GM18498 (cell line): ENCODE data around the gene SLC1A2.

ENCODE experiments used
- ATAC-seq: cut with Tn5 transposase; IDR thresholded peaks from one replicate; pipeline ENCODE4 v1.9.1; 2021; ENCODE audit warnings: mild to moderate bottlenecking, moderate library complexity; ENCODE audit not compliant: unreplicated experiment

The SLC1A2 gene

DNA sequence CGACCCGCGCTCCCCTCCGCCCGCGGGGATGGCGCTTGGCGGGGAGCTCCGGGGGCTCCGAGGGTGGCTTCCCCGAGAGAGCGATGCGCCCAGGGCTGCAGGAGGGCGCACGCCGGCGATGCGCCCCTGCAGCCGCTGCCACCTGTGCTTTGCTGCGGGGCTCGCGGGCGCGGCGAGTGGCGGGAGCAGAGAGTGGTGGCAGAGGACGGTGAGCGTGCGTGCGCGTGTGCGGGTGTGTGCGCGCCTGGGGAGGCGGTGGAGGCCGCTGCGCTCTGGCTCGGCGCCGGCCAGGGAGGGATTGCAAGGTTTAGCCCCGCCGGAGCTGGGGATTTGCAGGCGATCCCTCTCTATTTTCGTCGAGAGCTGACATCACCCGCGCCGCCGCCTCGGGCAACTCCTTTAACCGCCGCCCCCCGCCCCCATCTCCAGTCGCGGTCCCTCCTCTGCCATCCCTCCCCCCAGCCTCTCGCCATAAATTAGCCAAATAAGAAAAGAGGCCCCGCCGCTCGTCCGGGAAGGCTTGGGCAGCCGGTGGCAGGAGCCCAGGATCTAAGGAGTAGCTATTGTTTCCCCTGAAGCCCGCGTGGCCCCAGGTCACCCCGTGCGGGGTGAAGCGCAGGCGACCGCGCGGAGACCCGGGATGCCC lies at the start of gene SLC1A2:
SLC1A2 (minus strand) TSS at position 375 of the 646 bp plus-strand sequence. CDS start 592 bp downstream, outside the sequence.
- ATAC-seq = no peak

DNA sequence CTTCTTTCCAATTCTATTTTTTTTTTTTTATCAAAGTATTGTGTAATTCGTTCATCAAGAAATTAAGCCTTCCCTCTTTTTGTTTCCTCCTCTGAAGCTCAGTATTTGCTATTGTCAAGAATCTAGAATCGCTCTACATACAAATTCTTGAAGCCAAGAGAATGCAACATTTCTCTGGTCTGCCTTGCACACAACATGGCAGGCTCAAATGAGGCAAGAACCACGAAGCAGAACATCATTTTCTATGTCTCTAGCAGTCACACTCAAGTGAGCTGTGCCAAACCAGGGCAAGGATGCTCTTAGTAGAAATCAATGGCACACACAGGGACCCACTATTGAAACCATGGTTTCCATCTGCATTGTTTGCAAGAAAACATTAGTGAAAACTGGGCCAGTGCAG lies 46.7 kb upstream of the SLC1A2 start:
- ATAC-seq = no peak

DNA sequence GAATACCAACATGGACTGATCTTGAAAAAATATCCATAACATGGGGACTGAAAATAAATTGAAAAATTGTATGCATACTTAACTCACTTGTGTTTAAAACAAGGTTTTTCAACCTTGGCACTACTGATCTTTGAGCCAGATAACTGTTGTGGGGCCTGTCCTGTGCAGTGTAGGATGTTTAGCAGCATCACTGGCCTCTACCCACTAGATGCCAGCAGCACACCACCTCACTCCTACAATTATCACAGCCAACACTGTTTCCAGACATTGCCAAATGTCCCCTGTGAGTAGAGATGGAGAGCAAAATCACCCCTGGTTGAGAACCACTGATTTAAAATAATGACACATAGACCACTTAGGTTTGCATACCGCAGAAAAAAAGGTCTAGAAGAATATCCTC lies 45.0 kb upstream of the SLC1A2 start:
- ATAC-seq = no peak

DNA sequence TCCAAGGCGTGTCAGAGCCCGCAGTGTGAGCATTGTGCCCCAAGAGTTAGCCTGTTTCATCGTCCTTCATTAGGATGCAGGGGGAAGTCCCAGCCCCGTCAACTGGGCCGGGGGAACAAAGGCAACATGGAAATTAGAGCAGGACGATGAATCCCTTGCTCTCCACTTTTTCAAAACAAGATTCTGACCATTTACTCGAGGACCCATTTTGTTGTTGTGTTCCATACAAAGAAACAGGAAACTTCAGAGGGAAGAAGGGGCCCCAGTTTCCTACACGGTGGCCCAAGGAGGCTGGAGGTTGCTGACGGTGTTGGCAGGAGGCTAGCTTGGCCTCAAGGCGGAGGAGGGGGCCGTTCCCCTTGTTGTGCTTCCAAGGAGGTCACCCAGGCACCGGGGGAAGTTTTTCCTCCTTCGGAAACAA lies 44.0 kb upstream of the SLC1A2 start:
- no peak for ATAC-seq

DNA sequence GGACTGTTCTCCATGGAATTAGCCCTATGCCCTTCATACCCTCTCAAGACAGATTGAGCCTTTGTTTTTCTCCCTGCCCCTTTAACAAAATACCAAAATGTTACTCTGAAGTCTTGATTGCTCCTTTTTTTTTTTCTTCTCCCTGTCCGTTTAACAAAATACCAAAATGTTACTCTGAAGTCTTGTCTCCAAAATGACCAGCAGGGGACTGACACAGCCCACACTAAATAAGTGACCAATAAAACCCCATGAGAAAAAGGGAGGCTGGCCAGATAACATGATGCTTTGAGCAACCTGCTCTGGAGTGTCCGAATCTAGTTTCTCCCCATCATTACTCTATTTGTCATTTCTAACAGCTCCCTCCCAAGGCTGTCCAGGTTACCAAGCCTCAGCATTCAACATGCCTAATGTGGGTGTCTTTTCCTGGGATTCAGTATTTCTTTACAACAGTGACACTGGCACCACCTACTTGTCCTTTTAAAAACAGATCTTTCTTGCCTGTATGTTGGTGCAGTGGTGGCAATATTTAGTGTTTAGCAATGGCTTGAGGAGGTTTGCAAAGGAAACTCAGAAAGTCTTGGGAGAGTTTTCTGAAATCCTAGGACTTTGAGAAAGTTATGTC lies 42.7 kb upstream of the SLC1A2 start:
- no peak for ATAC-seq

DNA sequence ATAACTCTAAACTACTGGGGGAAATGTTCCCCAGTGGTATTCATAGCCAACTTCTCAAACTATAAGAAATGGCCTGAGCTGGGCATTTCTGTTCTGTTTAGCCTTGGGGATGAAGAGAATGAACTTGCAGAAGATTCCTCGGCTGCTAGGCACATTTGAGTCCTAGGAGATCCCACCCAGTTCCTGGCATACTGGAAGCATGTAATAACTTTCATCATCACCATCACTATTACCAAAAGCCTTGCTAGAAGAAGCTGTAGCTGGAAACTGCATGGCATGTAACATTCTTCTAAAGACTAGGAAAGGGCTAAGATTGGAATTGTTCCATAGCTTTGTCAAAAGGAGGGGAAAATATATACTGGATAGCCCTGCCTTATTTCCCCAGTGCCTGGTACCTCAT lies 40.1 kb upstream of the SLC1A2 start:
- ATAC-seq = no peak

DNA sequence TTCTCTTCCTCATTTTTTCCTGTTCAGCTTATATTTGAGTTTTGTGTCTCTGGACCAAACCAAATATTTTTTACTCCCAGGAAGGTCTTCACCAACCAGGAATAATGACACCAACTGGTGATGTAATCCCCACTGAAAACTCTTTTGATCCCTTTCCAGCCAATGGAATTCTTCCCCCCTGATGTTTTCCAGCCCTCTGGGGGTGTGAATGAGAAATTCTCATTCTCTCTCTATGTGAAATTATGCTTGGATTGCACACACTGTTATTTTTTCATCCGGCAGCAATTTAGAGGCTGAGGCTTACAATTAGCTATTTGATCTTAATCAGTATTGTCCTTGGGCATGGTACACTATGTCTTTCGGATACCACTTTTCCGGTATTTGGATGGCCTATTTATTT lies 39.5 kb upstream of the SLC1A2 start:
- ATAC-seq = no peak

DNA sequence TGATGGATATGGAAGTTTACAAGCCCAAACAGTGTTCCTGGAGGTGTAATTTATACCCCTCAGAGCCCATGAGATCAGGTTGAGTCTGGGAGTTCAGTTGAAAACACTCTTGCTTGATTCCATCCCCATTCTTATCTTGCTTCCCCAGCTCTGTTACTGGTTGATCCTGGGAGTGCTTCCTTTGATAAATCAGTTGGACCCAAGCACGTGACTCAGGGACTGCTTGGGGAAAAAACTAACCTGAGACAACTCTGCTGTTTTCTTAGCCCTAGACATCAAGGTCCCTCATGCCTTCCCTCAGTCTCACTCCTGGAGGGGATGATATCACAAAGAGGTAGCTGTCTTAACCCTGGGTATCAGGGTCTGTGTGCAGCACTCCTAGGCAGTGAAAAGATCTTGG lies 35.0 kb upstream of the SLC1A2 start:
- no peak for ATAC-seq

DNA sequence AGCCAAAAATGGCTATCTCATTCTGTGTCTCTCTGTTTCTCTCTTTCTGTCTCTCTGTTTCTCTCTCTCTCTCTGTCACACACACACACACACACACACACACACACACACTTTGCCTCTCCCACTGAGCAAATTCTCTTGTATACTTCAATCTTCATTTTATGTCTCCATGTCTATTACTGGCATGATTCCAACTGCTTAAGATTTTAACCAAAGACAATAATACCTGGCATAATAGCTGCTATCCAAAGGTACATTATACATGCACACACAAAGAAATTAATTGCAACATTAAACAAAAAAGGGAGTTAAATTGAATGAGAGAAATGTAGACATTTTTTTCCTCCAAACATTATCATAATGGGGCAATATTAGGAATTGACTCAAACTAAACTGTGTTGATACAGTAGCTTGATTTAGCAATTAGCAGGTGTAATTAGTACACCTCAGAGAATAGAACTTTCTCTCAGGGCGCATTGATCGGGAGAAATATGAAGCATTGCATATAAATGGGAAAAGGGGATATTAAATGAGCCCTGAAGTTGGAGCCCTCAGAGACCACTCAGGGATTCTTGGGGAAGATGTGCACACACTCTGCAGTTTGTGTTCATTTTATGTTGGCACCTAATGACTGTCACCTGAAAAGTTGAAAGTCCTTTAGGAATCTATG lies 17.4 kb upstream of the SLC1A2 start:
- ATAC-seq = no peak

DNA sequence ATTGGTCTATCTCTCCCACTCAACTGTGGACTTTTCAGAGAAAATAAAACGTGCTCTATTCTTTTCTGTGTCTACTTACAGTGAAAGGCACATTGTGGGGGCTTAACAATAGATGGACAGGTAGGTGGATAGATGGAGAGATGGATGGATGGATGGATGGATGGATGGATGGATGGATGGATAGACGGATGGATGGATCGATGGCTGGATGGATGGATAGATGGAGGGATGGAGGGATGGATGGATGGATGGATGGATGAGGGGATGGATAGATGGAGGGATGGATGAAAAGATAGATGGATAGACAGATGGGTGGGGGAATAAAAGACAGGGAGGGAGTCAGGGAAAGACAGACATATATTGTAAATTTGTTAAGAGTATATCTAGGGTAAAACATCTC lies 14.2 kb upstream of the SLC1A2 start:
- no peak for ATAC-seq

DNA sequence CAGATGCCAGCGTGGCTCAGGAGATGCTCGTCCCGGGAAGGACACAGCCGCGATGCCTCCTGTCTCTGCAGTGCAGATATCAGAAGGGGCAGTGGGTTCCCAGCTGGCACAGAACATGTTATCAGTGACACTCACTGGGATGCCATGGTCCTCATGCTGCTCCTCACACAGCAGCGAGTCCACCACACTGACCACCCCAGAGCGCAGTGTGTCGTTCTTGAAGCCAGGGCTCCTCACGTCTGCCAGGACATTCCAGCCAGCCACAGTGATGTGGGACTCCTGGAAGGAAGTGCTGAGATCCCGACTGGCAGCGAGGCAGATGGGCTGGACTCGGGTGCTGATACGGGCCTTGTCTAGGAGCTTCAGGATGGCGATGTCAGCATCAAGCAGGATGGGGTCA lies 13.1 kb upstream of the SLC1A2 start:
- no peak for ATAC-seq

DNA sequence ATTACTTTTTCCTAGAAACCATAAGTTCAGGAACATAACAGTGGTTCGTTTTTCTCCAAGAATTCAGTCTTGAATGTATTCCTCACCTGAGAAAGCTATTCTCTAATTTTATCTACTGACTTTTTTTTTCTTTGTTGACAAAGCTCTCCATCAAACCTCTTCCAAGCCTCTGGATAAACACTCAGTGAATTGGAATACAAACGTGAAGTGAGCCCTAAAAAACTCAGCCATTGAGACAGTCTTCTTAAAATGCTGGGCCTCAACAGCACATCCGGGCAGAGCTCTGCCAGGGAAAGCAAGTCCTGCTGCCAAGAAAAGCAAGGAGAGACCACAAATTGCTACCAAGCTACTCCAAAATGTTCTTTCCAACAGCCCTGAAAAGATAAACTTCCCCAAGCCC lies 7.7 kb upstream of the SLC1A2 start:
- ATAC-seq = no peak

DNA sequence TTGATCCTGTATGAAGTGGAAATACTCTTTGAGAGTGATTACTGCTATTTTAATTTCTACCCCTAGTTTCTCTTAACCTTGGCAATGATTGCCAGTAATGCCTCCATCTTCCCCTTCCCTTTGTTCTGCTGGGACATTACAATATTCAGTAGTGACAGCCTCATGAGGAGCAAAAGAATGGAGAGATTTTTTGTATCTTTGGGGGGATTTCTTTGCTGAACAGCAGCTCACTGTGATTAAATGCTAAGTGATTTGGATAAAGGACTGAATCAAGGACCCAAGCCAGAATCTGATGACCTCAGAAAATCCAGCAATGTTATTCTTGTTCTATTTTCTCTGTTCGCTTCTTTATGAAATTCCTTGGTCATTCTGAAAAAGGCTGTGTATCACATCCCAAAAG lies 7.0 kb upstream of the SLC1A2 start:
- ATAC-seq = no peak

DNA sequence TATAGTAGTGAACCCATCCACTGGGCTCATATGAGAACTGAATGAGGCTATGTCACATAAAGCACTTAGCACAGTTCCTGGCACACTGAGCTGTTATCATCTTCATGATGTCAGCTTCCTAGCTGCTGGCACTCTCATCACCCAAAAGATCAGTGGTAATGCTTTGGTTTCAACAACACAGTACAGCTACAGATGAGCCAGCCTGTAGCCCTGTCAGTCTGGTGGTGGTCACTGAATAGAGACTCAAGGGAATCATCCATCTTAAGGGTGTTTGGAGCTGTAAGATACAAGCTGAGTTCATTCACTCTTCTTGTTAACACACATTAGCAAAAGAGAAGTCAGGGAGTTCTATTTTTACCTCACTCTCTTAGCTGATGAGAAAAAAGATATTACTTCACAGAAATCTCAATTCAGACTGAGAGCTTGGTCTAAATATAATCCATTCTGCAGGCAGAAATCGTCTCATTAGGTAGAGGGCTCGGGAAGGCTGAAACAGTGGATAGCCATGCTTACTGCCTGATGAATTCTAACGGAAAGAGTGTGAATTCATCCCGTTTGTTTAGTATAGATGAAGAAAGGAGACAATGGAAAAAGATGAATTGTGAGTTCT lies 6.3 kb upstream of the SLC1A2 start:
- no peak for ATAC-seq

DNA sequence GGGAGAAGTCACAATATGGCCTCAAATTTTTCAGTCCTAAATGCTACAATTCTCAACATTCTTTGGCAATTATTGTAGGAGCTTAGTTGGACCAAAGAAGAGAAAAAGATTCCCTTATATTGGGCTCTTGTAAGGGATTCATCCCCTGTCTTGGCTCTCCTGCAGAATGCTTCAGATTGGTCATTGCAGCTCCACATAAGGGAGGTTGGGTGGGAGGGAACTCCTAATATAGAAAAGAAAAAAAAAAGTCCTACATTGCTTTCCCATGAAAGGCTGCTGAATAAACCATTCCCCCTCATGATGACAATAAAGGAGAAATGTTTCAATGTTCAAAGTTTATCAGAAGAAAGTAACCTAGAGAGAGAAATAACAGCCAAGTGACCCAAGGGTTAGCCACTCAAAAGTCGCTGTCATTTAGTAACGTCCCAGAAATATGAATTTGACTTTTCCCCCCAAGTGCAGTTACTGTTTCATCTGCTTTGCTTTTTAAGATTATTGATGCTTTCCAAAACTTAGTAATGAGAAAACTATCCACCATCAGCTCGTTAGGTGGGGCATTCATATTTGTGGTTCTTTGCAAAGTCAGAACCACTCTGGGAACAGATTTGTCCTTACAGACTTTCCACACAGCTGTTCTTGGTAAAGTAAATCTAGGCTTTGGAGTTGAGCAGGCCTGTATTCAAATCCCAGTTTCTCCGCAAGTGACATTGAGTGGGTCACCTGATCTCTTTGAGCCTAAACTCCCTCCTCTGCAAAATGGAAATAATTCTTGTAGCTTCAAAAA lies 5.0 kb upstream of the SLC1A2 start:
- ATAC-seq = no peak

DNA sequence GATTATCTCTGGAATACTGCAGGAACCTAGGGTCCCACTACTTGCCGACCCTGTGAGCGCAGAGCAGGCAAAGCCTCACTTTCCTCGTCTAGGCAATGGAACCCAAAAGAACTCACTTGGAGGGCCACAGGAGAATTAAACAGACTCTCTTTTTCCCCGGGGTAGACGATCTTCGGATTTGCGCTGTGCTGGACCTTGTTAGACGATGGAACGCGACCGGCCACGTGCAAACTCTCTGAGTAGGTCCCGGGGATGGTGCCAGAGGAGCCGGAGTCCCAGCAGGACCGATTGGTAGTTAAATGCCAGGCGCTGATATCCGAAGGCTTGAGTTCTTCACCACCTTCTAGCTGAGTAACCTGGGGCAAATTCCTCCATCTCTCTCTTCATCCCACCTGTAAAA lies 1.0 kb upstream of the SLC1A2 start:
- ATAC-seq = no peak

DNA sequence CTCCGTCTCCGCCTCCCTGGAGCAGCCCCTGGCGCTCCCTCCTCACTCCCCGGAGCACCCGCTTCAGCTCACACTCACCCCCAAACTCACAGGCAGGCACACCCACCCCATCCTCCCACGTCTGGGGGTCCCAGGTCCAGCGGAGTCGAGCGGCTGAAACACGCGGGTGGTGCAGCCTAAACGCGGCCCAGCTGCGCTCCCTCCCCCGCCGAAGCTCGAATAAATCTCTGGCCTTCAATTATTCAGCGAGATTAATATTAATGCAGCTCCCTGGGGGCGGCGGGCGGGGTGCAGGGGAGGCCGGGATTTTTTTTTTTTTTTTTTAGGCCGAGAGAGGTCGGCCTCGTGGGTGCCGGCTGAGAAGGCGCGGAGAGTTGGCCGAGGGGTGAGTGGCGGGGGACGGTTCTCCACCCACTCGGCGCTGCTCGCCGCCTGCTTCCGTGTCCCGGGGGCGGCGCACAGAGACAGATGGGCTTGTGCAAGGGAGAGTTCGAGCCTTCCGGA lies 524 bp upstream of the SLC1A2 start:
- no peak for ATAC-seq

DNA sequence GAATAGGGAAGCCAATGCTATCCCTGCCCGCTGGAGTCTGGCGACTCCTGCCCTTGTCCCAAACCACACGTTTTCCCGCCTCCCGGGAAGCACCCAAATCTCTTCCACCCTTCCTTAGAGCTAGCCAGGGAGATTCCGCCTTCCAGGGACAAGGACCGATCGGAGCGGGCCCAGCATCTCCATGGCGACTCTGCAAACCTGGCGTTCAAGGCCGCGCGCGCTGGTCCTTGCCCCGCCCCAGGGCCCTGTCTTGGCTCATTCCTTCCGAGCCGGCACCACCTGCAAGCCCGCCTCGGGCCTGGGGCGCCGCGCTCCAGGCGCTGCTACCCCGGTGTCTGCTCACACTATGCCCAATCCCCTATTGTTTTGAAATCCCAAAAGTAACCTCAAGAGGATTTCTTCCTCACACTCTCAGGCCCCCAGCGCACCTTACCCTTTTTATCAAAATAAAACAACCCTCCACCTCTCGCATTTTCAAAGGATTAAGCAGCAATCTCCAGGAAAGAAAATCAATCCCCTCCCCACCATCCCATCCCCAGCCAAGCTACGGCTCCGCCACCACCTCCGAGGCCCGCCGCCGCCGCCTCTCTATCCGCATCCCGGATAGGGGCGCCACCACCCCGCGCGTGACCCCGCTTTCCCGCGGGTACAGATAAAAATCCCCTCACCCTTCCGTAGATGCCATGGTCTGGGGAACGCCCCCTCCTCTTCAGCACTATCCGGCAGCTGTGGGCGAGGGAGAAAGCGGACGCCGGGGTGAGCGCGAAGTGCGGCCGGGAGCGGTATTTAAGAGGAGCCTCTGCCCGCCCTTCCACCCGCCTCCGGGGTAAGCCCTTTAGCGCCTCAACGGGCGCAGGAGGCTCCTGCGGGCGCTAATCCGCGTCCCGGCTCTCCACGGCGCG lies 825 bp downstream of the SLC1A2 start:
- no peak for ATAC-seq

DNA sequence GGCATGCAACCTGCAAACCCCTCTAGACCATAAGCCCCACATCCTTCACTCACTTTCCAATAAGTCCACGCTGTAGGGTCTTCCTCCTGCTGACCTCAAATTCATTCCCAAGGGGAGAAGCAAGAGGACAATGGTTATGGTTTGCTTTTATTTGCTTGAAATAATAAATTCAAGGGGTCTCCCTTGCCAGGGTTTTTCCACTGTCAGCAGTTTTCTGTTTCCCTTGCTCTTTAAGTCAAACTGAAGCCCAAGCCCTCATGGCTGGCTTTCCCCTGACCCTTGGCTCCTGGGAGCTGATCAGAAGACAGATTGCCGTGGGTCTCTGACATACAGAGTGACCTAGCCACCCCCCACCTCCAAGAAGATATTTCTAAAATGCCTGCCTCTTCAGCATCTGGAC lies 3.9 kb downstream of the SLC1A2 start:
- no peak for ATAC-seq

DNA sequence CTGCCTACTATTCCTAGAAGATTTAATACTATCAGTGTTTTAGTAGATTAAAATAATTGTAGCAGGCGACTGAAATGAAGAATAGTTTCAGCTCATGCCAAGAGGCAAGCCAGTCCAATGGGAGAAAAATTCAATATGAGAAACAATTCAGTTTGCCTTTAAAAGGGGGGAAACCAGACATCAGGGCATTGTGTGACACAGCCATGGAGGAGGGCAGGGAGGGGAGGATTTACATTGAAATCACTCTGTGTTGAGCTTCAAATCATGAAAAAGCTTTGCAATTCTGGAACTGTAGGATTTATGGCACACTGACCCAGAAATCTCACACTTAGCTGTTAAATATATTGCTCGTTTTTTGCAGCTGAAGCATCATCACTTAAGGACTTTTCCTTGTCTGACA lies 4.6 kb downstream of the SLC1A2 start:
- no peak for ATAC-seq
